ACC112 (cell line): Measurements from ENCODE around the gene ORMDL3.

ENCODE experiments used
- H2AFZ ChIP-seq: fragments of 200-600 bp; sonication (generic); one replicate; pipeline ENCODE4 v1.6.0; 2017; ENCODE audit warnings: antibody characterized with exemption, low read length; ENCODE audit not compliant: unreplicated experiment
- H3K27ac ChIP-seq: fragments of 200-600 bp; sonication (generic); 2 replicates; pipeline ENCODE4 v1.5.1; 2014; ENCODE audit warnings: low read depth, mild to moderate bottlenecking, antibody characterized with exemption, low read length, moderate library complexity
- H3K27me3 ChIP-seq: fragments of 200-600 bp; sonication (generic); 2 replicates; pipeline ENCODE4 v1.6.1; 2014; ENCODE audit warnings: mild to moderate bottlenecking, antibody characterized with exemption, low read length, moderate library complexity, mixed read lengths; ENCODE audit not compliant: insufficient read depth
- H3K36me3 ChIP-seq: fragments of 200-600 bp; sonication (generic); 2 replicates; pipeline ENCODE4 v1.6.1; 2016; ENCODE audit warnings: mild to moderate bottlenecking, antibody characterized with exemption, low read length, moderate library complexity, mixed read lengths; ENCODE audit not compliant: insufficient read depth
- H3K4me1 ChIP-seq: fragments of 200-600 bp; sonication (generic); one replicate; pipeline ENCODE4 v1.6.1; 2016; ENCODE audit warnings: low read length, mixed read lengths; ENCODE audit not compliant: insufficient read depth, unreplicated experiment, control insufficient read depth
- H3K4me3 ChIP-seq: fragments of 200-600 bp; sonication (generic); 2 replicates; pipeline ENCODE4 v1.5.1; 2014; ENCODE audit warnings: mild to moderate bottlenecking, low read depth, low read length
- H3K79me2 ChIP-seq: fragments of 200-600 bp; sonication (generic); one replicate; pipeline ENCODE4 v1.6.0; 2016; ENCODE audit warnings: low read length; ENCODE audit not compliant: control insufficient read depth, unreplicated experiment, insufficient read depth

The ORMDL3 gene

GRCh38 chr17:39923836-39924690 is 3.3 kb downstream of the ORMDL3 start:
- peaks cover 36% of the 10 kb centered on the region for H3K79me2 ChIP-seq
- peaks cover 20% of the 10 kb centered on the region; the same call in 1 of the 2 replicates for H3K36me3 ChIP-seq
- no peak overlapping the region for H3K4me3 ChIP-seq
- H3K4me1 ChIP-seq, result peaks cover 44% of the 10 kb centered on the region
- H2AFZ ChIP-seq, result no peak overlapping the region
- H3K27ac ChIP-seq, result peak overlapping the region; percentile 33; the same call in 1 of the 2 replicates
- no peaks in the 10 kb centered on the region for H3K27me3 ChIP-seq

DNA sequence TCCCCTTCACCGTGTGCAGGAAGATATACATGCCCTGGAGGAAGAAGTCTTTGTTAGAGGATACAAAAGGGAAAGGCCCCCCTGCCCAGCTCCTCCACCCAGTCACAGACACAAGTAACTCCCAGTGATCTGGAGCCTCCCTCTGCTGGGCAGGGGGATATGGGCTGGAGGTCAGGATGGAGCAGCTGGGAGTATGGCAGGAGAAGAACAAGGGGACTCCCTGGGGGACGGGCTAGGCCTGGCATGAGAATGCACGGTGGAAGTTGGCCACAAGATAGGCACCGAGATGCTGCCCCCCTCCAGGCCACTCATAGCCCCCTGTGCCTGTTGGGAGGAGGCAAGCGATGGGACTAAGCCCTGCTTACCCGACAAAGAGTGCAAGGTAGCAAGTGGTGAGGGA is 4.2 kb downstream of the ORMDL3 start:
- Histone ChIP-seq H2AFZ (no peak overlapping the region), H3K4me3 (no peak overlapping the region), H3K27me3 (no peaks in the 10 kb centered on the region), H3K36me3 (peaks cover 20% of the 10 kb centered on the region; the same call in 1 of the 2 replicates), H3K4me1 (peaks cover 35% of the 10 kb centered on the region), H3K79me2 (peaks cover 36% of the 10 kb centered on the region), H3K27ac (no peak overlapping the region)

- Histone ChIP-seq H3K27me3 (no peaks in the 10 kb centered on the region), H2AFZ (no peak overlapping the region), H3K4me1 (peaks cover 30% of the 10 kb centered on the region), H3K79me2 (peaks cover 35% of the 10 kb centered on the region), H3K36me3 (peaks cover 20% of the 10 kb centered on the region; the same call in 1 of the 2 replicates), H3K27ac (no peak overlapping the region), H3K4me3 (no peak overlapping the region)
Measured at GRCh38 chr17:39922006-39922405, 5.4 kb downstream of the ORMDL3 start.

GRCh38 chr17:39921323-39921722 is 6.1 kb downstream of the ORMDL3 start:
- Histone ChIP-seq H3K79me2 (peaks cover 28% of the 10 kb centered on the region), H3K4me3 (no peak overlapping the region), H3K4me1 (peaks cover 28% of the 10 kb centered on the region), H3K27ac (no peak overlapping the region), H2AFZ (no peak overlapping the region), H3K36me3 (peaks cover 20% of the 10 kb centered on the region; the same call in 1 of the 2 replicates), H3K27me3 (no peaks in the 10 kb centered on the region)

DNA sequence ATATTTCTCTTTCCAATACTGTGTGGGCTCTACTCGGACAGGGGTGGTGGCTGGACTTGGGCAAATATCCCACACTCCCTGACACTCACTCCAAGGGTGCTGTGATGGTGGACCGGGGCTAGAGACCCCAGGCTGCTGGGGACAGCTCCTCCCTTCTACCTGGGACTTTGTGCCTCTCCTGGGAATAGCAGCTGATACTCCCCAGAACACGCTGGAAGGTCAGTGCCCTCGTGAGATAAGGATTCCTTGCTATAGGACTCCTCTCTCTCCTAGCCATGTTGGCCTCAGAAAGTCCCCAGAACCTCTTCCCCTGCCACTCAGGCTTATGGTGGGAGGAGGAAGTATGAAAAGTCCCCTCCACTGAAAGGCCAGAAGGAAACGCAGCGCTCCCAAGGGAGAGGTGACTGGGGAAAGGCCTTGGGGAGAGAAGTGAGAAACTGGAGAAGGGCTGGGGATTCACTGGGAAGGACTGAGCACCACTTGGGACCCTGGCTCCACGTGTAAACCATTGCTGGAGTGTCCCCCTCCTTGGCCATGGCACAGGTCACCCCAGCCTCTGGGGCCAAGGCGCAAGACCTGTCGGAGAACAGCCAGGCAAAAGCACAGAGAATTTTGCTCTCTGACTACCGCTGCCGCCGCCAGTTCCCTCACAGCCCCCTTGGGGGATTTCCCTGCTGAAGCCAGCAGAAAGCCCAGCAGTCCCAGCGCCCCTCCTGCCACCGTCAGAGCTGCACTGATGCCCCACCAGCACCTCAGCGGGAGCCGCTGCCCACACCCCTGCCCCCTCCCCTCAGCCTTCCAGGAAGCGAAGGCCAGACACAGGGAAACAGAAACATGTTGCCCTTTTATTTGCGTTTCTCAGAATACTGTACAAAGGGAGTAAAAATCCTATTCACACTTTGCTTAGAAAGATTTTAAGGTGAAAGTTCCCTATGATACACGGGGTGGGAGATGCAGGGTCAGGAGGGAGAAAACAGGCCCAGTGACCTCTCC is 6.9 kb downstream of the ORMDL3 start:
- H3K36me3 ChIP-seq, result peaks cover 20% of the 10 kb centered on the region; the same call in 1 of the 2 replicates

GRCh38 chr17:39919087-39919683 is 8.2 kb downstream of the ORMDL3 start:
- peaks cover 9% of the 10 kb centered on the region for H3K79me2 ChIP-seq
- H3K36me3 ChIP-seq, result peaks cover 20% of the 10 kb centered on the region; the same call in 1 of the 2 replicates
- no peak overlapping the region for H3K27ac ChIP-seq
- H3K4me1 ChIP-seq, result peaks cover 7% of the 10 kb centered on the region
- H3K4me3 ChIP-seq, result no peak overlapping the region
- H2AFZ ChIP-seq, result no peak overlapping the region
- H3K27me3 ChIP-seq, result no peaks in the 10 kb centered on the region

More for the DNA sequence above, 6.9 kb downstream of the ORMDL3 start:
- peaks cover 20% of the 10 kb centered on the region for H3K4me1 ChIP-seq
- no peak overlapping the region for H2AFZ ChIP-seq
- H3K27me3 ChIP-seq, result no peaks in the 10 kb centered on the region
- H3K27ac ChIP-seq, result no peak overlapping the region
- H3K79me2 ChIP-seq, result peaks cover 20% of the 10 kb centered on the region
- H3K4me3 ChIP-seq, result no peak overlapping the region

GRCh38 chr17:39916918-39917317 is 10.5 kb downstream of the ORMDL3 start:
- no peak overlapping the region for H2AFZ ChIP-seq
- no peaks in the 10 kb centered on the region for H3K79me2 ChIP-seq
- H3K36me3 ChIP-seq, result peaks cover 10% of the 10 kb centered on the region; the same call in 1 of the 2 replicates
- H3K27me3 ChIP-seq, result no peaks in the 10 kb centered on the region
- H3K4me1 ChIP-seq, result no peaks in the 10 kb centered on the region
- no peak overlapping the region for H3K27ac ChIP-seq
- no peak overlapping the region for H3K4me3 ChIP-seq

DNA sequence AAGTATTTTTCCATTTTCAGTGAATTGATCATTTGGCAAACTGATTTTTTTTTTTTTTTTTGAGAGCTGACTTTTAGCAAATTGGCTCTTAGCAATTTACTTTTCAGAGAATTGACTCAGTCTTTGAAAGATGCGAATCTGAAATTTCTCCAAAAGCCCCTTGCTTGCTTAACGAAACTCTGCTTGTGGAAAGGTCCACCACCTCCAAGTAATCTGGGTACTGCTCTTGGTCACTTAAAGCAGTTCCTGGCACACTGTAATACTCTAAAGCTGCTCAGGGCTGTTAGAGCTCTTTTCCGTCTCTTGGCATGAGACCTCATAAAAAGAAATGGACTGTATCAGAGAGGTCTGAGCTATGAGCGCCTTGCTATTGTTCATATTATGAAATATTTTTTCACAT is 11.8 kb downstream of the ORMDL3 start:
- H2AFZ ChIP-seq, result no peak overlapping the region
- H3K4me1 ChIP-seq, result no peaks in the 10 kb centered on the region
- peaks cover 6% of the 10 kb centered on the region; the same call in 1 of the 2 replicates for H3K36me3 ChIP-seq
- no peak overlapping the region for H3K27ac ChIP-seq
- H3K4me3 ChIP-seq, result no peak overlapping the region
- H3K79me2 ChIP-seq, result no peaks in the 10 kb centered on the region
- H3K27me3 ChIP-seq, result no peaks in the 10 kb centered on the region

GRCh38 chr17:39913989-39914388 is 13.4 kb downstream of the ORMDL3 start:
- H3K79me2 ChIP-seq, result no peaks in the 10 kb centered on the region
- H3K4me1 ChIP-seq, result no peaks in the 10 kb centered on the region
- H2AFZ ChIP-seq, result no peak overlapping the region
- no peak overlapping the region for H3K27ac ChIP-seq
- H3K27me3 ChIP-seq, result no peaks in the 10 kb centered on the region
- H3K4me3 ChIP-seq, result no peak overlapping the region
- no peaks in the 10 kb centered on the region for H3K36me3 ChIP-seq

DNA sequence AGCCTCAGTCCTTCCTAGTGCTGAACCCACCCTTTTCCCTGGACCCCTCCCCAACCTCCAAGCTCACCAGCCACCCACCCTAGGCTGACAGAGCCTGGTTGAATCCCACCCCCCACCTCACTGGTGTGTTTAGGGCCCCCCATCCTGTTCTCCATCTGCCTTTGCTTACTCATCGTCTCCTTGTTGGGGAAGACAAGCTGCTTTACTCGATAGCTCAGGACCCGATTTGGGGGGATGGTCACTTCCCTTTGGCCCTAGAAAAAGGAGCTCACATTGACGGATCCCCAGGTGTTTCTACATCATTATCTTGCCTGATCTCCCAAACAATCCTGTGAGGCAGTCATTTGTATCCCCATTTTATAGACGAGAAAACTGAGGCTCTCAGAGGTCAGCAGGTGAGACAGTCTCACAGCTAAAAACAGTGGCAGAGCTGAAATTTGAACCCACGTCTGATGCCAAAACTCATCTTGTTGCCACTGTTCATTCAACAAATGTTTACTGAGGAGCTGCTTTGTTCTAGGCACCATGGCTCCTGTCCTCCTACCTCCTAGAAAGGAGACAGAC is 18.5 kb downstream of the ORMDL3 start:
- Histone ChIP-seq H2AFZ (no peak overlapping the region), H3K4me1 (no peaks in the 10 kb centered on the region), H3K4me3 (no peak overlapping the region), H3K27ac (no peak overlapping the region), H3K36me3 (no peaks in the 10 kb centered on the region), H3K79me2 (no peaks in the 10 kb centered on the region), H3K27me3 (no peaks in the 10 kb centered on the region)
